Measurements from ENCODE around the gene KLRB1.

DNA sequence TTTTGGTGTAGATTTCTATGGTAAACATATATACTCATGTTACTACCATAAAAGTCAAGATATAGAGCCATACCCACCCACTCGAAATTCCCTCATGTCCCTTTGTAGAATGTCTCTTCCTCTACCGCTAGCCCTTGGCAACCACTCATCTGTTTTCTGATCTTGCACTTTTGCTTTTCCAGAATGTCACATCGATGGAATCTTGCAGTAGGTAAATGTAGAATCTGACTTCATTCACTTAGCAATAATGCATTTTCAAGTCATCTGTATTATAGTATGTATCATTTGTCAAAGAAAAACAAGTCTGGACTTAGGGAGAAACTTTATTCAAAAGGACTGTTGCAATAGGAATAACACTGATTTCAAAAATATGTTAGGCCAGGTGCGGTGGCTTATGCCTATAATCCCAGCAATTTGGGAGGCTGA, 42.4 kb upstream of the KLRB1 start:
- TF ChIP-seq CTCF (IDR thresholded peaks at IDR 0.05) (no peak), POLR2A (IDR thresholded peaks at IDR 0.05) (no peak)
